Measurements from ENCODE around the gene MAP3K7. TPM values are rescaled to one million over a fixed set of nuclear protein-coding genes. Genes with fewer than 3 reads are reported as not detected.

MAP3K7 gene
- total RNA-seq, 1 donor from 2014 or later, result 91.9 TPM

DNA sequence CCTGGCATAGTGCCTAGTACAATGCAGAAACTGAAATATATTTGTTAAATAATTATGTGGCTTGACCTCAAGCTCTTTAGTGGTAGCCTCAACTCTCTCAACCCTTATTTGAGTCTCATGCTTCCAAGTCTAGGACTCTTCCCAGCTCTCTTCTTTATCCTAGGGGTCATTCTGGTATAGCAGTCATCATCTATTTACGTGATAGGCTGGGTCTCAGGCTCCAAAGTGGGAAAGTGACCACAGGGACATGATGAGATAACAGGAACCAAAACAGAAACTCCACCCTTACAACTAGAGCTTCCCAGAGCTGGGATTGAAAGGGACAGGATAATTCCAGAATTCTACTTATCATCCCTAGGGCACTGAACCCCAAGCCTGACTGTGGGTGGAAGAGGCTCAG lies 17.7 kb upstream of the MAP3K7 start:
- Histone ChIP-seq H3K4me3 (no peak overlapping the region), H3K27me3 (peaks cover 7% of the 10 kb centered on the region), H3K27ac (no peak overlapping the region), H3K79me2 (ENCODE audit: low read depth) (no peaks in the 10 kb centered on the region), H3K4me2 (no peak overlapping the region), H2AFZ (replicated peaks) (no peak overlapping the region), H3K9ac (no peak overlapping the region), H3K36me3 (no peaks in the 10 kb centered on the region), H3K4me1 (no peaks in the 10 kb centered on the region), H3F3A (ENCODE audit: low read depth) (no peaks in the 10 kb centered on the region), H3K9me3 (ENCODE audit: low read depth) (no peaks in the 10 kb centered on the region), H4K20me1 (ENCODE audit: low read depth) (no peaks in the 10 kb centered on the region)
- no peaks in the 10 kb centered on the region for H3K36me3 Mint-ChIP-seq
- no peak overlapping the region for H3K27ac Mint-ChIP-seq
- no peak overlapping the region for H3K4me3 Mint-ChIP-seq
- H3K9me3 Mint-ChIP-seq, result no peaks in the 10 kb centered on the region
- no peak for TF ChIP-seq EZH2 (IDR thresholded peaks at IDR 0.05)
- DNase-seq (ENCODE audit: low spot score), result no peak
- H3K27me3 Mint-ChIP-seq (ENCODE audit: insufficient read depth, low read depth), result no peaks in the 10 kb centered on the region
- H3K4me1 Mint-ChIP-seq, result peaks cover 23% of the 10 kb centered on the region

DNA sequence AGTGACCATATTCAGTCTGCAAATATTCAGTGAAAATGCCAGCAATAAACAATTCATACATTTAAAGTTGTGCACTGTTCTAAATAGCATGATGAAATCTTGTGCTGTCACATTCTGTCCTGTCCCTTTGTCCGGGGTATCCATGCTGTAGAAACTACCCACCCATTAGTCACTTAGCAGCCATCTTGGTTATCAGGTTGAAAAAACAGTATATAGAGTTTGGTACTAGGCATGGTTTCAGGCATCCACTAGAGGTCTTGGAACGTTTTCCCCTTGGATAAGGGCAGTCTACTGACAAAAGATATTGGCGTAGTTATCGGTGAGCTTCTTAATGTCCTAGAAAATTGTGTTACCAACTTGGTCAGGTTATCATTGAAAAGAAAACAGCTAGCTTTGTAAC lies 12.3 kb upstream of the MAP3K7 start:
- H3K9ac ChIP-seq, result no peak overlapping the region
- TF ChIP-seq EZH2 (IDR thresholded peaks at IDR 0.05) (no peak), EZH2phosphoT487 (IDR thresholded peaks at IDR 0.05) (no peak)
- TF ChIP-seq, protein P1, sequence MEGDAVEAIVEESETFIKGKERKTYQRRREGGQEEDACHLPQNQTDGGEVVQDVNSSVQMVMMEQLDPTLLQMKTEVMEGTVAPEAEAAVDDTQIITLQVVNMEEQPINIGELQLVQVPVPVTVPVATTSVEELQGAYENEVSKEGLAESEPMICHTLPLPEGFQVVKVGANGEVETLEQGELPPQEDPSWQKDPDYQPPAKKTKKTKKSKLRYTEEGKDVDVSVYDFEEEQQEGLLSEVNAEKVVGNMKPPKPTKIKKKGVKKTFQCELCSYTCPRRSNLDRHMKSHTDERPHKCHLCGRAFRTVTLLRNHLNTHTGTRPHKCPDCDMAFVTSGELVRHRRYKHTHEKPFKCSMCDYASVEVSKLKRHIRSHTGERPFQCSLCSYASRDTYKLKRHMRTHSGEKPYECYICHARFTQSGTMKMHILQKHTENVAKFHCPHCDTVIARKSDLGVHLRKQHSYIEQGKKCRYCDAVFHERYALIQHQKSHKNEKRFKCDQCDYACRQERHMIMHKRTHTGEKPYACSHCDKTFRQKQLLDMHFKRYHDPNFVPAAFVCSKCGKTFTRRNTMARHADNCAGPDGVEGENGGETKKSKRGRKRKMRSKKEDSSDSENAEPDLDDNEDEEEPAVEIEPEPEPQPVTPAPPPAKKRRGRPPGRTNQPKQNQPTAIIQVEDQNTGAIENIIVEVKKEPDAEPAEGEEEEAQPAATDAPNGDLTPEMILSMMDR (IDR thresholded peaks at IDR 0.05), result no peak
- no peak overlapping the region for H3K27ac Mint-ChIP-seq
- H3K9me3 ChIP-seq (ENCODE audit: low read depth), result no peaks in the 10 kb centered on the region
- H3K79me2 ChIP-seq (ENCODE audit: low read depth), result no peaks in the 10 kb centered on the region
- peak overlapping the region; percentile 59 for H2AFZ ChIP-seq (replicated peaks)
- H3K4me1 ChIP-seq, result peaks cover 15% of the 10 kb centered on the region
- no peak for DNase-seq (ENCODE audit: low spot score)
- H3K4me3 ChIP-seq, result no peak overlapping the region
- H3K4me3 Mint-ChIP-seq, result no peak overlapping the region
- no peaks in the 10 kb centered on the region for H3K27me3 ChIP-seq
- no peaks in the 10 kb centered on the region for H3K36me3 Mint-ChIP-seq
- no peaks in the 10 kb centered on the region for H3F3A ChIP-seq (ENCODE audit: low read depth)
- no peak overlapping the region for H3K27ac ChIP-seq
- no peaks in the 10 kb centered on the region for H3K27me3 Mint-ChIP-seq (ENCODE audit: insufficient read depth, low read depth)
- no peaks in the 10 kb centered on the region for H3K36me3 ChIP-seq
- H3K9me3 Mint-ChIP-seq, result no peaks in the 10 kb centered on the region
- H3K4me2 ChIP-seq, result no peak overlapping the region
- no peaks in the 10 kb centered on the region for H4K20me1 ChIP-seq (ENCODE audit: low read depth)
- H3K4me1 Mint-ChIP-seq, result peaks cover 19% of the 10 kb centered on the region

DNA sequence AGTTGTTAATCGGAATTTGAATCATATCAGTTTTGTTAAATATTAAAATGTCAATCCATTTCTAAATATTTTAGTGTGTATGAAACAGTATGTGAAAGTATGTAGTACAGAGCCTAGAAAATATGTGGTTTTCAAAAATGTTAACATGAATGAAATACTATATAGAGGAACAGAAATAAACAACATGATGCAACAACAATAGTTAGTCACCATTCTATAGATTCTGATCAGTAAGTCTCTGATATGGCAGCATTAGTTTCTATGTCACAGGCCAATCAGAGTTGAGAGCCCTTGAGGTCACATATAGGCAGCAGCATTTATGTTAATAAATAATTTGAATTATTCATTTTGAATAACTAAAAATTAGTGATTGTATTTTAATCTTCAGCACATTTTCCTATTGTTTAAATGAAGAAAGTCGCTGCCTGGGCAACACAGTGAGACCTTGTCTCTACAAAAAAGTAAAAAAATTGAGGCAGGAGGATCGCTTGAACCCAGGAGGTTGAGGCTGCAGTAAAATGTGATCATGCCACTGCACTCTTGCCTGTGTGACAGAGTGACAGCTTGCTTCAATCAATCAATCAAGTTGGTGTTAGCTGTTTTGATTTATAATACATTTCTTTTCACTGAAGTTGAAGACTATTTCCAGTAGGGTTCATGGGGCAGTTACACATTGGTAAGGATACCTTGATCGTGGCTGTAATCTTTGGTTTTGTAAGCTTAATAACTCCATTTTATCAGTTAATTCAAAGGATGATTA lies 11.5 kb upstream of the MAP3K7 start:
- H3K9me3 Mint-ChIP-seq, result no peaks in the 10 kb centered on the region
- Histone ChIP-seq H3K36me3 (no peaks in the 10 kb centered on the region), H3K4me3 (no peak overlapping the region), H3K9me3 (ENCODE audit: low read depth) (no peaks in the 10 kb centered on the region), H3K9ac (no peak overlapping the region), H3F3A (ENCODE audit: low read depth) (no peaks in the 10 kb centered on the region), H3K27me3 (no peaks in the 10 kb centered on the region), H3K27ac (no peak overlapping the region), H3K4me1 (peaks cover 15% of the 10 kb centered on the region), H4K20me1 (ENCODE audit: low read depth) (no peaks in the 10 kb centered on the region), H3K4me2 (no peak overlapping the region), H3K79me2 (ENCODE audit: low read depth) (no peaks in the 10 kb centered on the region), H2AFZ (replicated peaks) (no peak overlapping the region)
- H3K36me3 Mint-ChIP-seq, result no peaks in the 10 kb centered on the region
- no peak overlapping the region for H3K4me3 Mint-ChIP-seq
- H3K4me1 Mint-ChIP-seq, result peaks cover 19% of the 10 kb centered on the region
- no peak overlapping the region for H3K27ac Mint-ChIP-seq
- TF ChIP-seq, protein P1 (IDR thresholded peaks at IDR 0.05), result no peak
- no peak for TF ChIP-seq EZH2 (IDR thresholded peaks at IDR 0.05)
- TF ChIP-seq EZH2phosphoT487 (IDR thresholded peaks at IDR 0.05), result no peak
- no peak for DNase-seq (ENCODE audit: low spot score)
- no peaks in the 10 kb centered on the region for H3K27me3 Mint-ChIP-seq (ENCODE audit: insufficient read depth, low read depth)

DNA sequence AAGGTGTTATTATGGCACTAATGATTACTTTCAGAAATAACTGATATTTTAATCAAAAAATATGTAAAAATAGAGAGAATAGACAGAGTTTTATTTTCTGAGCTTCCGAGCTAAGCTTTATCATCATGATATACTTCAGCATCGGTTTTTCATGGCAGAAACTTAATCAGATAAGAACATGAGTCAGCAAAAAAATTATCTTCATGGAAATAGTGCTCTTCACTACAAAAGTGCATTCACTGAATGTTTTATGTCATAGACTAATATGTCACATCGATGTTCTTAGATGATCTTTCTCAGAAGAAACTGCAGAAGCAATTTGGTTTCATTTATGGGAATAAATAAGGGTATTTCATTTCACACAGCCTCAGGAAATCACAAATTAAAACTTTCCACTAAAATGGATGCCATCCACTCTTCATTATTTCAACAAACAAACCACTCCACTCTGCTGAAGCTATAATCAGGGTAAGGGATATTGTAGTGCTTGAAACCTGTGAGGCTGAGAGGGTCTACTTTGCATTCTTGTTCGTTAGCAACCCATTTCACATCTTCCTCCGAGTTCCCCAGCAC lies 10.2 kb upstream of the MAP3K7 start:
- Mint-ChIP-seq H3K27ac (peak overlapping the region; percentile 66), H3K36me3 (no peaks in the 10 kb centered on the region), H3K27me3 (ENCODE audit: insufficient read depth, low read depth) (no peaks in the 10 kb centered on the region), H3K9me3 (no peaks in the 10 kb centered on the region), H3K4me3 (peak overlapping the region; percentile 6), H3K4me1 (peaks cover 19% of the 10 kb centered on the region)
- Histone ChIP-seq H3K27ac (peak overlapping the region; percentile 0), H3K4me2 (peak overlapping the region; percentile 58), H3K9ac (no peak overlapping the region), H3K36me3 (no peaks in the 10 kb centered on the region), H3K79me2 (ENCODE audit: low read depth) (no peaks in the 10 kb centered on the region), H3K9me3 (ENCODE audit: low read depth) (no peaks in the 10 kb centered on the region), H4K20me1 (ENCODE audit: low read depth) (no peaks in the 10 kb centered on the region), H3K4me1 (peaks cover 15% of the 10 kb centered on the region), H2AFZ (replicated peaks) (peak overlapping the region; percentile 76), H3F3A (ENCODE audit: low read depth) (no peaks in the 10 kb centered on the region), H3K27me3 (no peaks in the 10 kb centered on the region), H3K4me3 (no peak overlapping the region)
- peak; percentile 37 for DNase-seq (ENCODE audit: low spot score)
- TF ChIP-seq, protein P1 (IDR thresholded peaks at IDR 0.05), result no peak
- TF ChIP-seq EZH2phosphoT487 (IDR thresholded peaks at IDR 0.05) (no peak), EZH2 (IDR thresholded peaks at IDR 0.05) (no peak)

Measured in neural progenitor cell (in vitro differentiated cells).